Suprapubic skin (tissue), 4 donors: ENCODE data around the gene CYP4F11. TPM values are rescaled to one million over a fixed set of nuclear protein-coding genes. Genes with fewer than 3 reads are reported as not detected.
"Not testable (repeated sequence)": the region's sequence is repeated elsewhere in the genome, so short reads cannot be mapped to it uniquely, and the experiment has no call there.

ENCODE experiments used
- DNase-seq, 2 donors: peaks; one replicate each; pipeline ENCODE4 v3.0.0-alpha.2; 2019; ENCODE audit warnings: low spot score in 2 of 2
- H3K27ac ChIP-seq: fragments of 200-600 bp; sonication (generic); one replicate; pipeline ENCODE4 v1.5.1; 2019
- H3K27me3 ChIP-seq: fragments of 200-600 bp; sonication (generic); one replicate; pipeline ENCODE4 v1.5.1; 2019
- H3K36me3 ChIP-seq: fragments of 200-600 bp; sonication (generic); one replicate; pipeline ENCODE4 v1.5.1; 2019
- H3K4me1 ChIP-seq: fragments of 200-600 bp; sonication (generic); one replicate; pipeline ENCODE4 v1.5.1; 2019
- H3K4me3 ChIP-seq: fragments of 200-600 bp; sonication (generic); one replicate; pipeline ENCODE4 v1.5.1; 2019; ENCODE audit warnings: mild to moderate bottlenecking
- H3K9me3 ChIP-seq: fragments of 200-600 bp; sonication (generic); one replicate; pipeline ENCODE4 v1.5.1; 2019
- EP300 ChIP-seq: sonication (generic); formaldehyde crosslinking; IDR thresholded peaks from one replicate; pipeline ENCODE4 v1.6.1; 2017; ENCODE audit warnings: antibody characterized with exemption
- POLR2A ChIP-seq, 2 donors: fragments of 450-650 bp; IDR thresholded peaks; one replicate each; pipeline ENCODE4 v1.6.1; 2017; ENCODE audit warnings: antibody characterized with exemption in 2 of 2, mild to moderate bottlenecking in 2 of 2, moderate library complexity in 2 of 2
- POLR2AphosphoS5 ChIP-seq, 3 donors: sonication (generic); formaldehyde crosslinking; IDR thresholded peaks; one replicate each; pipeline ENCODE4 v1.6.1; 2017; ENCODE audit warnings: antibody characterized with exemption in 3 of 3
- WGBS: methylation state at CpG from one replicate; pipeline ENCODE4 v1.1.5; 2018; 5-methylcytosine and 5-hydroxymethylcytosine counted together
- total RNA-seq, 4 donors: library from RNA; depleted of rRNA; stranded (reverse); fragments of >200 nt; gene quantifications; one replicate each; pipeline ENCODE4 v1.1.0, GENCODE V29; 2016
- TF ChIP-seq, protein P1 (sequence below), 2 donors: fragments of 200-600 bp in 1 of 2; fragments of 450-650 bp in 1 of 2; sonication (generic) in 1 of 2; IDR thresholded peaks; one replicate each; pipeline ENCODE4 v1.5.1; 2016 to 2019; ENCODE audit warnings: antibody characterized with exemption in 2 of 2, mild to moderate bottlenecking in 1 of 2, moderate library complexity in 1 of 2

Gene CYP4F11
- total RNA-seq, 4 donors from 2014 or later: 0.19 to 1.3 (median 0.72) TPM

DNA sequence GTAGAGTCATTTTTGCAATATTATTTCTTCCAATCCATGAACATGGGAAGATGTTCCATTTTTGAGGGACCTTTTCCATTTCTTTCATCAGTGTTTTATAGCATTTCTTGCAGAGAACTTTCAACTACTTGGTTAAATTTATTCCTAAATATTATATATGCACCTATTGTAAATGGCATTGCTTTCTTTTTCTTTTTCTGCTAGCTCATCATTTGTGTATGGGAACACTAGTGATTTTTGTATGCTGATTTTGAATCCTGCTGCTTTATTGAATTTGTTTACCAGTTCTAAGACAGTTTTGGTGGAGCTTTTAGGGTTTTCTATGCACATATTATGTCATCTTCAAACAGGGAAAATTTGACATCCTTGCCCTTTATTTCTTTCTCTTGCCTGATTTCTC, 29.3 kb downstream of the CYP4F11 start:
- TF ChIP-seq POLR2A (IDR thresholded peaks at IDR 0.05) (no peak), POLR2AphosphoS5 (IDR thresholded peaks at IDR 0.05) (no peak), EP300 (no peak)
- TF ChIP-seq, protein P1, sequence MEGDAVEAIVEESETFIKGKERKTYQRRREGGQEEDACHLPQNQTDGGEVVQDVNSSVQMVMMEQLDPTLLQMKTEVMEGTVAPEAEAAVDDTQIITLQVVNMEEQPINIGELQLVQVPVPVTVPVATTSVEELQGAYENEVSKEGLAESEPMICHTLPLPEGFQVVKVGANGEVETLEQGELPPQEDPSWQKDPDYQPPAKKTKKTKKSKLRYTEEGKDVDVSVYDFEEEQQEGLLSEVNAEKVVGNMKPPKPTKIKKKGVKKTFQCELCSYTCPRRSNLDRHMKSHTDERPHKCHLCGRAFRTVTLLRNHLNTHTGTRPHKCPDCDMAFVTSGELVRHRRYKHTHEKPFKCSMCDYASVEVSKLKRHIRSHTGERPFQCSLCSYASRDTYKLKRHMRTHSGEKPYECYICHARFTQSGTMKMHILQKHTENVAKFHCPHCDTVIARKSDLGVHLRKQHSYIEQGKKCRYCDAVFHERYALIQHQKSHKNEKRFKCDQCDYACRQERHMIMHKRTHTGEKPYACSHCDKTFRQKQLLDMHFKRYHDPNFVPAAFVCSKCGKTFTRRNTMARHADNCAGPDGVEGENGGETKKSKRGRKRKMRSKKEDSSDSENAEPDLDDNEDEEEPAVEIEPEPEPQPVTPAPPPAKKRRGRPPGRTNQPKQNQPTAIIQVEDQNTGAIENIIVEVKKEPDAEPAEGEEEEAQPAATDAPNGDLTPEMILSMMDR (IDR thresholded peaks at IDR 0.05): no peak
- Histone ChIP-seq H3K36me3 (no peaks in the 10 kb centered on the region), H3K9me3 (peaks cover 3% of the 10 kb centered on the region), H3K4me3 (no peak overlapping the region), H3K27me3 (peaks cover 30% of the 10 kb centered on the region), H3K4me1 (no peaks in the 10 kb centered on the region), H3K27ac (no peak overlapping the region)
- DNase-seq: no peak

DNA sequence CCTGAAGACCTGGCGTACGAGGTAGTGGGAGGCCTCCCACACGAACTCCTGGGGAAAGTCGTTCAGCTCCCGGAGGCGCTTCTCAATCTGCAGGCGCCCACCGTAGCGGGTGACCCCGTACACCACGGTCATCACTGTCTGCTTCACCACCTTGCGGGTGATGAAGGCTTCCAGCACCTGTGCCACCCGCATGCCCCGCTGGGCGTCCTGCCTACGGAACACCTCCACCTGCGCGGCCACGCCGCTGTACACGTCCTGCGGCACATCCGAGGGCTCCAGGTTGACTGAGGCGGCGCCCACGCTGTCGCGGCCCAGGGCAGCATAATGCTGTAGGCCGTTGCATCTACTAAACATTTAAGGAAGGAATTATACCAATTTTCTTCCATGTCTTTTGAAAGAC, 31.4 kb downstream of the CYP4F11 start:
- H3K4me1 ChIP-seq, H3K9me3 ChIP-seq, H3K36me3 ChIP-seq, DNase-seq, H3K4me3 ChIP-seq, H3K27ac ChIP-seq: not testable (repeated sequence)
- WGBS: 91% methylated on average over 18 of the region's 29 CpGs
- peaks cover 36% of the 10 kb centered on the region for H3K27me3 ChIP-seq

DNA sequence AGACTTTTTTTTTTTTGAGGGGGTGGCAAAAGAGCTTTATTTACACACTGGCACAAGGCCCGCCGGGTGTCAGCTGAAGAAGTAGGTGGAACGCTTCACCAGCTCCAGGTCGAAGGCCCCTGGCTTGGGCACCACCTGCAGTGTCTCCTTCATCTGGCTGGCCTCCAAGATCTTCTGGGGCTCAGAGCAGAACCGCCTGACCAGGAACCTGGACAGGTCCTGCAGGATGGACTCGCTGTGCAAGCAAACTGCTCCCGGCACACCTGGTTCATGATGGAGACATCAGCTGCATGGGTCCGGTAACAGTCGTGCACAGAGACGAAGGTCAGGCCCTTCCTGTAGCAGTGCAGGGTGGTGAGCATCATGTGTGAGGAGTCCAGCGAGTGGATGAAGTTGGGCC, 32.1 kb downstream of the CYP4F11 start:
- TF ChIP-seq POLR2AphosphoS5 (IDR thresholded peaks at IDR 0.05) (no peak), EP300 (no peak), POLR2A (IDR thresholded peaks at IDR 0.05) (no peak)
- TF ChIP-seq, protein P1 (IDR thresholded peaks at IDR 0.05): no peak
- Histone ChIP-seq H3K27me3 (peaks cover 41% of the 10 kb centered on the region), H3K36me3 (no peaks in the 10 kb centered on the region), H3K9me3 (peaks cover 3% of the 10 kb centered on the region), H3K27ac (no peak overlapping the region), H3K4me1 (peaks cover 4% of the 10 kb centered on the region), H3K4me3 (no peak overlapping the region)
- DNase-seq: no peak
- 87% methylated on average over 7 of the region's 11 CpGs for WGBS

DNA sequence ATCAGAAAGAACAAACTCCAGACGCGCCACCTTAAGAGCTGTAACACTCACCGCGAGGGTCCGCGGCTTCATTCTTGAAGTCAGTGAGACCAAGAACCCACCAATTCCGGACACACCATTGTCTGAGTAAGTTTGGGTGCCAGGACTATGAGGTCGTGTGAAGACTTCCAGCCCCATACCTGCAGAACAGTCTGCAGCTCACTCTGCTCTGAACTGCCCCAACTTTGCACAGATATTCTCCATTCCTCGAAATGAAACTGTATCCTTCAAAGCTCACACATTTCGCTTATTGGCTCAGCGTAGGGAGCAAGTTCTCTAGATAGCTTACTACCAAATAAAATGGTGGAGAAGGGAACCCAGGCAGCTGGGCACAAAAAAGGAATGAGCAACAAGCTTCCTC, 33.8 kb downstream of the CYP4F11 start:
- Histone ChIP-seq H3K27me3 (peaks cover 31% of the 10 kb centered on the region), H3K36me3 (no peaks in the 10 kb centered on the region), H3K4me1 (peaks cover 4% of the 10 kb centered on the region), H3K9me3 (peaks cover 3% of the 10 kb centered on the region), H3K4me3 (no peak overlapping the region), H3K27ac (no peak overlapping the region)
- 78% methylated on average over 8 of the region's 11 CpGs for WGBS
- TF ChIP-seq, protein P1 (IDR thresholded peaks at IDR 0.05): no peak
- TF ChIP-seq EP300 (no peak), POLR2A (IDR thresholded peaks at IDR 0.05) (no peak)
- no peak for DNase-seq

DNA sequence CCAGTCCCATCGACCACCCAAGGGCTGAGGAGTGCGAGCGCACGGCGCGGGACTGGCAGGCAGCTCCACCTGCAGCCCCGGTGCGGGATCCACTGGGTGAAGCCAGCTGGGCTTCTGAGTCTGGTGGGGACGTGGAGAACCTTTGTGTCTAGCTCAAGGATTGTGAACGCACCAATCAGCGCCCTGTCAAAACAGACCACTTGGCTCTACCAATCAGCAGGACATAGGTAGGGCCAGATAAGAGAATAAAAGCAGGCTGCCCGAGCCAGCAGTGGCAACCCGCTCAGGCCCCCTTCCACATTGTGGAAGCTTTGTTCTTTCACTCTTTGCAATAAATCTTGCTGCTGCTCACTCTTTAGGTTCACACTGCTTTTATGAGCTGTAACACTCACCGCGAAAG, 34.3 kb downstream of the CYP4F11 start:
- not testable (repeated sequence) for DNase-seq, H3K4me3 ChIP-seq, H3K4me1 ChIP-seq, H3K27ac ChIP-seq, H3K36me3 ChIP-seq, H3K9me3 ChIP-seq
- WGBS: 20% methylated on average over 14 of the region's 15 CpGs
- H3K27me3 ChIP-seq: peaks cover 31% of the 10 kb centered on the region

DNA sequence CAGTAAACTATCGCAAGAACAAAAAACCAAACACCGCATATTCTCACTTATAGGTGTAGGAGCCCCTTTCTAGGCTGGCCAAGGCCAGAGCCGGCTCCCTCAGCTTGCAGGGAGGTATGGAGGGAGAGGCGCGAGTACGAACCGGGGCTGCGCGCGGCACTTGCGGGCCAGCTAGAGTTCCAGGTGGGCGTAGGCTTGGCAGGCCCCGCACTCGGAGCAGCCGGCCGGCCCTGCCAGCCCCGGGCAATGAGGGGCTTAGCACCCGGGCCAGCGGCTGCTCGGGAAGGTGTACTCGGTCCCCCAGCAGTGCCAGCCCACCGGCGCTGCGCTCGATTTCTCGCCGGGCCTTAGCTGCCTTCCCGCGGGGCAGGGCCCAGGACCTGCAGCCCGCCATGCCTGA, 34.8 kb downstream of the CYP4F11 start:
- not testable (repeated sequence) for DNase-seq, H3K36me3 ChIP-seq, H3K9me3 ChIP-seq, H3K27ac ChIP-seq, H3K4me1 ChIP-seq
- peaks cover 28% of the 10 kb centered on the region for H3K27me3 ChIP-seq
- 14% methylated on average over 21 of the region's 30 CpGs for WGBS
- H3K4me3 ChIP-seq: peak overlapping the region; percentile 16

DNA sequence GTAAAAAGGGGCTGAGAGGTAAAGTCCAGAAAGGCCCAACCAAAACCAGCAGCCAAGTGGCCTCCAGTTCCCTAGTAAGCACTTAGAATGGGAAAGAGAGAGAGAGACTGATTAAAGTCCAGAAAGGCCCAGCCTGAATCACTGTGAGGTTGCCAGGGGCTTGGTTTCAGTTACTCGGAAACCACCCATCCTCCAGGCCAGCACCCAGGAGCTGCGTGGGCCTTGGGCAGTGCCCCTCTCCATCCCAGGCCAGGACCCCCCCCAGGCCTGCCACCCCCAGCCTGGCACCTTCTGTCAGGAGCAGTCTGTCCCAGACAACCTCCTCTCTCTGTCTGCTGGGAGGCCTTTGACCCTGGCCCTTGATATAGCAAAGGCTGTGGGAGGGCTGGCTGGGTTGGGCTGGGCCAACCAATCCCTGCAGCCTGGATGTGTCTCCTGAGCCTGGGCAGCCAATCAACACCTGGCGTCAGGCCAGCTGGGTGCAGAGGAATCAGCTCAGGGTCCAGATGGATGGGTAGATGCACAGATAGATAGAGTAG, 36.5 kb downstream of the CYP4F11 start, which contains the start of gene CYP4F2:
Gene CYP4F2, minus strand, starts transcription at position 337 of the 539 bp plus-strand sequence. CDS start 463 bp downstream, outside the sequence.
- peaks cover 1% of the 10 kb centered on the region for H3K9me3 ChIP-seq
- 72% methylated on average over 3 of the region's 3 CpGs for WGBS
- H3K4me3 ChIP-seq: no peak within 1 kb of the TSS
- TF ChIP-seq, protein P1 (IDR thresholded peaks at IDR 0.05): no peak
- TF ChIP-seq POLR2A (IDR thresholded peaks at IDR 0.05) (no peak), EP300 (no peak), POLR2AphosphoS5 (IDR thresholded peaks at IDR 0.05) (no peak)
- no peaks in the 10 kb centered on the region for H3K36me3 ChIP-seq
- H3K4me1 ChIP-seq: peaks cover 4% of the 10 kb centered on the region
- H3K27ac ChIP-seq: no peak within 1 kb of the TSS
- DNase-seq: no peak
- H3K27me3 ChIP-seq: peaks cover 23% of the 10 kb centered on the region
